Measurements from ENCODE around the gene SEC23A. TPM values are rescaled to one million over a fixed set of nuclear protein-coding genes. Genes with fewer than 3 reads are reported as not detected.

SEC23A gene
- total and polyA plus RNA-seq, 2 of the 13 experiments (the other 11 are each of a cell fraction or from before 2014, with no cell fraction given) = 403 to 887 TPM

- TF ChIP-seq ZNF460 (CRISPR knock-in tag; IDR thresholded peaks at IDR 0.05; ENCODE audit: borderline replicate concordance) = no peak
- no peak for TF ChIP-seq ZNF841 (CRISPR knock-in tag; IDR thresholded peaks at IDR 0.05; ENCODE audit: borderline replicate concordance)
- TF ChIP-seq GRHL1 (CRISPR knock-in tag; conservative IDR thresholded peaks at IDR 0.05) = no peak
- 0 out of 2 replicates have a peak, but pooled peaks have one; percentile 71 for TF ChIP-seq SNAPC5 (CRISPR knock-in tag; IDR thresholded peaks at IDR 0.05; ENCODE audit: borderline replicate concordance)
- TF ChIP-seq ZMYM3 (CRISPR knock-in tag; IDR thresholded peaks at IDR 0.05) = no peak
- no peak; the same call in 1 of the 2 replicates for TF ChIP-seq AFF4 (CRISPR knock-in tag; IDR thresholded peaks at IDR 0.05)
- TF ChIP-seq MATR3 (CRISPR knock-in tag; IDR thresholded peaks at IDR 0.05) = no peak
- TF ChIP-seq MLX (CRISPR knock-in tag; IDR thresholded peaks at IDR 0.05) = peak; percentile 71; the same call in 1 of the 2 replicates
- 0 out of 2 replicates have a peak, but pooled peaks have one; percentile 53 for TF ChIP-seq TGIF2 (CRISPR knock-in tag; IDR thresholded peaks at IDR 0.05)
- TF ChIP-seq ZHX2 (IDR thresholded peaks at IDR 0.05; ENCODE audit: low read depth) = no peak; the same call in 1 of the 2 replicates
- 0 out of 2 replicates have a peak, but pooled peaks have one; percentile 62 for TF ChIP-seq ZHX2 (CRISPR knock-in tag; IDR thresholded peaks at IDR 0.05; ENCODE audit: borderline replicate concordance)
- TF ChIP-seq IRF2 (CRISPR knock-in tag; IDR thresholded peaks at IDR 0.05) = peak; percentile 89
- TF ChIP-seq ZNF674 (CRISPR knock-in tag; IDR thresholded peaks at IDR 0.05; ENCODE audit: low read depth) = no peak
- TF ChIP-seq CCAR2 (optimal IDR thresholded peaks at IDR 0.05; ENCODE audit: low read depth, low read length) = no peak
- TF ChIP-seq NFIB (CRISPR knock-in tag; IDR thresholded peaks at IDR 0.05; ENCODE audit: borderline replicate concordance) = no peak
- no peak for TF ChIP-seq ZNF616 (CRISPR knock-in tag; IDR thresholded peaks at IDR 0.05; ENCODE audit: low read depth)
- no peak for TF ChIP-seq ZNF567 (CRISPR knock-in tag; IDR thresholded peaks at IDR 0.05; ENCODE audit: borderline replicate concordance)
Measured at GRCh38 chr14:39102265-39102968, 618 bp downstream of the SEC23A start (continued).
